ENCODE data around the gene ALOXE3. TPM values are rescaled to one million over a fixed set of nuclear protein-coding genes. Genes with fewer than 3 reads are reported as not detected.

Gene ALOXE3
- total RNA-seq: 0.85 and 1.4 TPM in 2 replicates

DNA sequence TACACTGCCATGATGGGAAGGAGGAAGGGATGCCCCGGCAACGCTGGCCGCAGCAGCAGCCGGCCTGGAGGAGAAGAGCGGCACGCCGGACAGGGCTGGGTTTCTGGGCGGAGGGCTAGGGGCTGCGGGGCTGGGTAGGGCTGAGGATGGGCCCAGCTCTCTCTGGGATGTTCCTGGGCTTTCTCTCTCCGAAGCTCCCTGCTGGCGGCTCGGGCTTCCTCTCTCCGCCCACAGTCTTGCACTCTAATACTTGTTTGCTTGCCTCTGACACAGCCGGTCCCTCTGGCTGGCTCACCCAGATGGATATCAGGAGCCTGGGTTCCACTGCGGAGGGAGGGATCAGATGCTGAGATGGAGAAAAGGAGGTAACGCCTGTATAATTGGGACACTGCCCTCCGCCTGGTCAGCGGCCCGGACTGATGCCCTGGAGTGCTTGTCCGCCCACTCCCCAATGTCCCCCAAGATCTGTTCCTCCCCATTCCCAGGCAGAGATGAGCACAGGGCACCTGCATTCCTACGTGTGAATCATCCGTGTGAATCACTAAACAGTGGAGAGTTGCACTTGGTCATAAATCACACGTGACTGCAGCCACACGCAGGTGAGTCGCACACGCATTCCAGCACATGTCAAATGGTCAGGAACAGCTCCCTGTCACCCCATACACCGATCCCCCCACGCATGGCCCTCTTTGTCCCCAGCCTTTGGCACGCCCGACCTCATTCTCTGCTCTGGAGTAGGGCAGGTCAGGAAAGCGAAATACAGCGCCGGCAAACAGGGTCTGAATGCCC is at the start of gene ALOXE3:
TSS of gene ALOXE3 (minus strand) at position 535 of the 789 bp plus-strand sequence. CDS start at position 11, 524 bp downstream.

DNA sequence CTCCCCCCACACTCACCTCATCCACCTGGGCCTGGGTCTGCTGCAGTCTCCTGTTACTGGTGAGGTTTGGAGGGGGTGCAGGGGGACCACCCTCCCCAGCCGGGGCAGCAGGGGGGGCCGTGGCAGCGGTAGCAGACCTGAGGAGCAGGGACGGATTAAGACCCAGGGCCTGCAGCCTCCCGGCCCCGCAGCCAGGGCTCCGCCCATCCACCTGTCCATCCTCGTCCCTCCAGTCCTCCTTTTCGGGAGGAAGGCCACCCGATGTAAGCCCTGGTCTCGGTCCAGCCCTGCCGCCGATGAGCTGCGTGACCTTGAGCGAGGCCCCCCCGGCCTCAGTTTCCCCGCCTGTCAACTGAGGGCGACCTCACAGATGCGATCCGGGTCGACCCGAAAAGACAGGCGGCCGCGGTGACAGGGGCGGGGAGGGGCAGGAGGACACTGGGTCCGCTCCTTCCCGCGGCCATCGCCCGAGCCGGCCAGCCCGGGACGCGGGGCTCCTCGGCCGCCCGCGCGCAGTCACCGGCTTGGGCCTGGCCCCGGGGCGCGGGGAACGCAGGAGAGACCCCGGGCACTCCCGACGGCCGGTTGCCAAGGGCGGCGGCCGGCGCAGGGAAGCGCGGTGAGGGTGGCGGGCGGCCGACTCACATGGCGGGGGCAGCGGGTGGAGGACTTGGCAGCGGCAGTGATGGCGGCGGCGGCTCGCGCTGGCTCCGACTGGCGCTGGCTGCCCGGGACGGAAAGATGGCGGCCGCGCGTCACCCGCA is 44.1 kb upstream of the ALOXE3 start, which contains the start of gene VAMP2:
TSS of gene VAMP2 (minus strand) at position 716 of the 764 bp plus-strand sequence. CDS start at position 647, 69 bp downstream.

DNA sequence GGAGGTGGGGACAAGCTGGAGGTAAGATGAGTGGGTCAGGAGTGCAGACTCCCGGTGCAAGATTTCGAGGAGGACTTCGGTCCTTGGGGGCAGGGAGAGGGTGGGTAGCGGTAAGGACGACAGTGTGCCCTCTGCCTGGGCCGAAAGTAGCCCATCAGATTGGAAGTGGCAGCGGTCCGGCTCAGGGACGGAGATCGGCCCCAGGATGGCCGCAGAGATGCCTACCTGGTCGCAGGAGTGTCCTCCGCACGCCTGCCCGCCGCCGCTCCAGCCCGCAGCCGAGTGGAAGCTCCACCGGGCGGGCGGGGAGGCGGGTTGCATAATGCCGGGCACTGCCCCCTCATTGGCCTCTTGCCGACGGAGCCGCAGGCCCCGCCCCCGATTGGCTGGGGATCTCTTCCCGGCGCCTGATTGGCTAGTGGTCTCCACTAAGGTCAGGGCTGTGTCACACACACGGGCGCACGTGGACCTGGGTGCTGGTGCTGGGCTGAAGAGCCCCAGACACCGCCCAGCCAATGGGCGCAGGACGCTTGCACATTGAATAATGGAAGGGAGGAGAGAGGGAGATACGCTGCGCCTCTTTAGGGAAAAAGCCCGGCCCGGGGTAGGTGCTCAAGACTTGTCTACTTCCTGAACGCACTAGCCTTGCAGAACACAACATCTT is 33.9 kb upstream of the ALOXE3 start, which contains the start of gene PER1:
TSS of gene PER1 (minus strand) at position 293 of the 664 bp plus-strand sequence. CDS start 1,698 bp downstream, outside the sequence.

DNA sequence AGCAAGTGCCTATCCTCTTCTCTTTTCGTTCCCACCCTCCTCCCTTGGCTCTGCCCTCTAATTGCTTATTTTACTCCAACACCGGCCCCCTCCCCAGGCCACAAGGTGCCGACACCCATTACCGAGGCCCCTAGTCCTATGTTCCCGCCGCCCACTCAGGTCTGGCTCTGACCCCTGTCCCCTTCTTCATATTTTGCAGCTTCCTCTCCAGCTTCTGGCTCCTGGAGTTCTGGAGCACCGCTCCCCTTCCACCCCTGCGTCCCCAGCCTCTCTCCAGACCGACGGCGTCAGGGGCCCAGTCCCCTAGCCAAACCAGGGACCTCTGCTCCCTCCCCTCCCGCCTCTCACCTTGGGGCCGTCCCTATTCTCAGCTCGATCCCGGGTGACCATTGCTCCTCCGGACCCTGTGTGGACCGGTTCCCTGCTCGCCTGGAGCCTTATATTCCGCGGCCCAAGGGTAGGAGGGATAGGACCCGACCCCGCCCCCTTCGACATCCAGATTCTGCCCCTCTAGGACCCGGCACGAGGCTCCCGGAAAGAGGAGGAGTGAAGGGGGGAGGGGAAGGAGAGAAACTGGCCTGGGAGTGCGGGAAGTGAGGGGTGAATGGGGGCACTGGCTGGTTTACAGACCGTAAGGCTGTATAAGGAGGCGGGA is 5.5 kb upstream of the ALOXE3 start, which contains the start of gene HES7:
TSS of gene HES7 (minus strand) at position 412 of the 655 bp plus-strand sequence. CDS start at position 390, 22 bp downstream.

GRCh38 chr17:8087075-8087951 is 31.0 kb downstream of the ALOXE3 start, which contains the start of gene ALOX12B:
TSS of gene ALOX12B (minus strand) at chr17:8087716. CDS start at chr17:8087442, 274 bp downstream.

Other genes starting within 250 kb of the ALOXE3 start
- 32.2 and 63.9 TPM in 2 replicates for gene CHD3, start 229.7 kb downstream of the ALOXE3 start, total RNA-seq
- gene RNF227, start 202.2 kb downstream of the ALOXE3 start, total RNA-seq: 20.5 and 22.8 TPM in 2 replicates
- gene KCNAB3, start 188.7 kb downstream of the ALOXE3 start, total RNA-seq: under 0.01 TPM in 1 of 2 replicates, not detected in the other
- 23.2 and 33.0 TPM in 2 replicates for gene TRAPPC1, start 186.6 kb downstream of the ALOXE3 start, total RNA-seq
- gene CNTROB, start 186.3 kb downstream of the ALOXE3 start, total RNA-seq: 7.0 and 14.5 TPM in 2 replicates
- gene GUCY2D, start 115.9 kb downstream of the ALOXE3 start, total RNA-seq: not detected in 2 replicates
- gene ALOX15B, start 79.5 kb downstream of the ALOXE3 start, total RNA-seq: 53.3 and 97.1 TPM in 2 replicates
- 1.2 TPM in 1 of 2 replicates, not detected in the other for gene ALOX12B, start 30.8 kb downstream of the ALOXE3 start, total RNA-seq
- gene HES7, start 5.6 kb upstream of the ALOXE3 start, total RNA-seq: 1.2 and 1.5 TPM in 2 replicates
- gene PER1, start 33.9 kb upstream of the ALOXE3 start, total RNA-seq: 13.7 and 25.4 TPM in 2 replicates
- gene VAMP2, start 44.4 kb upstream of the ALOXE3 start, total RNA-seq: 3.4 and 3.9 TPM in 2 replicates
- gene TMEM107, start 57.9 kb upstream of the ALOXE3 start, total RNA-seq: 17.6 and 24.7 TPM in 2 replicates
- 9.6 and 11.6 TPM in 2 replicates for gene BORCS6, start 71.7 kb upstream of the ALOXE3 start, total RNA-seq
- 2.3 and 3.1 TPM in 2 replicates for gene AURKB, start 92.1 kb upstream of the ALOXE3 start, total RNA-seq
- 2.6 and 6.3 TPM in 2 replicates for gene CTC1, start 129.5 kb upstream of the ALOXE3 start, total RNA-seq
- 12.4 and 17.8 TPM in 2 replicates for gene PFAS, start 130.8 kb upstream of the ALOXE3 start, total RNA-seq
- 7.2 and 10.2 TPM in 2 replicates for gene RANGRF, start 170.2 kb upstream of the ALOXE3 start, total RNA-seq
- gene SLC25A35, start 176.9 kb upstream of the ALOXE3 start, total RNA-seq: 0.21 and 0.24 TPM in 2 replicates
- gene ARHGEF15, start 191.7 kb upstream of the ALOXE3 start, total RNA-seq: under 0.01 TPM in 1 of 2 replicates, not detected in the other
- gene ODF4, start 221.3 kb upstream of the ALOXE3 start, total RNA-seq: not detected in 2 replicates

Data from tracheal epithelial cell (primary cell).